Hypothalamus (tissue), 51 donors: Measurements from ENCODE around the gene PRKAG2.

Source experiments
- DNase-seq, 51 donors: peaks; one replicate each; lab custom pipeline; 2025; lab: John Stamatoyannopoulos, UW

PRKAG2 gene

DNA sequence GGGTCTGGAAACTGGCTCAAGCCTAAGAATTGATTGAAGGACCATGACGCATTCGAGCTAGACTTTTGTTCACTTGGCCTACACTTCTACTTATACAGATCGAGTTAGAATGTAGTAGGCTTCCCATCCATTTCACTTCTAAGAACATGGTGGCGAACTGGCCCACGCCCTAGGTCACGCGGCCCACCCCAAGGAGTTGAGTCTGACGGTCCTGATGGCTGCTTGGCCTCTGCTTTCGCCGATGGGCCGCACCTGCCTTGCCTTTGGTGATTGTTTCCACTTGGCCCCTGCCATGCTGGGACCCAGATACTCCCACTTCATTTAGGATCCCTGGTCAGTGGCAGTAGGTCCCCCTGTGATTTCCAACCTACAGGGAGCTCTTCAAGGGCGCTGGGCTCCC, 153.6 kb downstream of the PRKAG2 start:
- DNase-seq: no peak

DNA sequence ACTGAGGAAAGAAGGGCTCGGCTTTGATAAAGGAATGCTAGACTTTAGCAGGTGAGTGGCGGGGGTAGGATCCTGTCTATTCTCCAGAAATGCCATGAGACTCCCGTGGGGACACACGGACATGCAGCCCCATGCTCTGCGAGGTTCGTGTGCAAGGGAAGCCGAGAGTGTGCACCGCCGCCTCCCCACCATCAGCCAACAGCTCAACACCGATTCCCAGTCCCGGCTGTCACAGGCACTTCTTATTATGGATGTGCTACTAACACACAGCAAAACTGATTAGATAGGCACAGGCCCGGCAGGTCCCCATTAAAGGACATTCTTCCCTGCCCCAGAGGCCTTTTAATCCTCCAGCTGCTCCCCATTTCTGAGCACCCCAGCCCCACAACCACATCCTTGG, 154.4 kb downstream of the PRKAG2 start:
- no peak for DNase-seq

DNA sequence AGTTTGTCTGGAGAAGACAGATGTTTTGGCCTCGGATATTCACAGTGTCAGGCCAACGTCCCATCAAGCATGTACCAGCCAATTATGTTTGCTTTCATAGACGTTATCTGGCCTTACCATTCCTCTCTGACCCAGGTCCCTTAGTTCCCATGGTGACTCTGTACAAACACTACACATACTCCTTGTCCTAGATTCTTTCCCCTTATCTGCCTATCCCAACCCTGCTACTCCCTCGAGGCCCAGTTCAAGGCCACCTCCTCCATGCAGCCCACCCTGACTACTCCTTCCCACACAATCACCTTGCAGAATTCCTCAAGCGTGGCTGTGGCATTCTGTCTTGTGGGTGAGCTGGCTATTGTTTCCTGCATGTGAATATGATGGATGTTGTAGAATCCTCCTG, 155.2 kb downstream of the PRKAG2 start:
- no peak for DNase-seq

DNA sequence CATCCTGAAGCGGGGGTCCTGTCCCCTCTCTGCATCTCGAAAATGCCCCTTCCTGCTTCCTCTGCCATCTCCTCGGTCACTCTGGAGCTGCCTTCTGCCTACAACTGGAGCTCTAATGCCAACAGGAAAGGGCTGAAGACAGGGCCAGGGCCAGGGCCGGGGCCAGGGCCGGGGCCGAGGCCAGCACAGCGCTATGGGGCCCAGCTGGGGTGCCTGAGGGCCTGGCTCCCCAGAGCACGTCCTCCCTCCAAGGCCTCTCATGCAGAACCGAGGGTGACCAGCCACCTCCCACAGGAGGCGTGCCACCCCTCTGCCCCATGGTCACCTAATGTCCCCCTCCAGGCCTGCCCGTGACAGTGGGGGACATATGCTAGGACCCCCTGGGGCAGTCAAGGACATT, 155.7 kb downstream of the PRKAG2 start:
- DNase-seq: no peak

DNA sequence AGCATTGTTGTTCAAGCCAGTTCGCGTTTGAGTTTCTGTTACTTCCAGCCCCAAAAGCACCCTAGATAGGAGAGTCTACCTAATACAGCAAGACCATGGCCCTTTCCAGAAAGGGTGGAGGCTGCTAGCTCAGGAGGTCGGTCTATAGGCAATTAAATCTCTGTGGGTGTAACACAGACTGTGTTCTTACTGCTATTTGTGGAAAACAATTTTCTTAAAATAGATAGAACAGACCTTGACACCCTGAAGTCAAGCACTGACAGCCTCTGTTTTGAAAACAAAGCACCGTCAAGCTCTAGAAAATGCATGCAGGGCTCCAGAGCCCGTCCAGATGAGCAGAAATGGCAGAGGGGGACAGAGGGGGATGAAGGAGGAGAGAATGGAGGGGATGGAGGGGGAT, 156.6 kb downstream of the PRKAG2 start:
- DNase-seq: no peak

DNA sequence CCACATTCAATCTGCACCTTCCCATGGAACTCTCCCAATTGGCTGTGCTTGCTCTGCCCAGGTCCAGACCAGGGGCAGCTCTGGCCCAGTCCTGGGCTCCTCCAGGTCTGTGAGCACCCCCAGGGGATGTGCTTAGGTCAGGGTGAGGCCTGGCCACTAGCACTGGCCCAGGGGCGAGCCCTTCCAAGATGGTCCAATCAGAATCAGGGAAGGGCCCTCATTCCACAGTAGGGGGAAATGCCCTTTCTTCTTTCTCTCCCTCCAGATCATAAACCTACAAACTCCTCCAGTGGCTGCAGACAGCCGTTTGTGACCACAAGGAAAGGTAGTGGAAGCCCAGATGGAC, 157.0 kb downstream of the PRKAG2 start:
- DNase-seq: no peak

DNA sequence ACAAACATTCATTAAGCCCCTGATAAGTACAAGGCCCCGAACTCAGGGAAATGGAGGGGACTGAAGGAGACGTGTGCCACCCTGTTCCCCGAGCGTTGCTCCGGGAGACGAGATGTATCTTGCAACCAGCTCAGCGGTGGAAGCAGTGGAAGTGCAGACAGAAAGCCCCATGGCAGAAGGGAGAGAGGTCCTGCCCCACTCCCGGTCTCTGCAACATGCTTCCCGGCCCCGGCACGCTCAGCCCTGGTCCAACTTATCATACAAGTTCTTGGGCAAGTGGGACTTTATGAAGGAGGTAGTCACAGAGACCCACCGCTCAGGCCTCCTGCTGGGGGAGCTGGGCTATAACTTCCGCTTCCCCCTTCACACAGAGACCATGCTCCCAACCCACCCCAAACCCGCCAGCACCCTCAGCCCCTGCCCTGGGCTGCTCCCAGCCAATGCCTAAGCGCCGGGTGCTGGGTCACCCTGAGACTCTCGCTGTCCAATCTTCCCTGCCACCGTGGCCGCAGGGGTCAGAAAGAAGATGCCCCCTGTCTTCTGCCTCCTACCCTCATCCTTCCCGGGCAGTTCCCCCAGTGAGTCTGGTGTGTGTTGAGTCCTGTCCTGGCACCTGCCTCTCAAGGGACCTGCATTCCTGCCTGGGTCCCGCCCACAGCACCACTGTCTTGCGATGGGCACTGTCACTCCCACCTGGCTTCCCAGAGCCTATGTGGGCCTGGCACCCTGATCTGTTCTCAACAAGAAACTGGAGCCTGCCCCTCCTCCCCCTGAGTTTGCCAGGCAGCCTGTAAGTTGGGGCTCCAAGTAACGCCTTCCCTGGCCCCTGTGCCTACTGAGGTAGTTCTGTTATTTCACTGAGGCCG, 157.7 kb downstream of the PRKAG2 start:
- peak in 1 of 51 donors; percentile 22 for DNase-seq

- DNase-seq: no peak
Observed at GRCh38 chr7:151717918-151718317, 159.0 kb downstream of the PRKAG2 start.

DNA sequence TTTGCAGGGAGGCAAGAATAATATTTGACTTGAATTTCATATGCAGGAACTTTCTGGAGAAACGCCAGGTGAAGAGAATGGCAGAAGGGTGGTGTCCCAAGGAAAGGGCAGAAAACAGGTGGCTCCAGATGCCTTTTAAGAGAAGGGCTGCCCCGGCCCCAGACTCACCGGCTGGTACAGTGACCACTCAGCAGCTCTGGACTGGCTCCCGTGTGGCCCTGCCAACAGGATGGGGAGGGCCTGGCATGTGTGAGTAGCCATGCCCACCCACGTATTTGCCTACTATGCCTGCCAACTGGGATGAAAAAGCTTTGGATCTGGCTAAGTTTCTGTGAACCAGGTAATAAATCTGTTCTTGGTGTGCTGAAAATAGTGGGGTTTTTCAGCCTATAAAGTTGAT, 159.5 kb downstream of the PRKAG2 start:
- DNase-seq: peak in 8 of 51 donors; percentile 11 to 44 (median 24)

DNA sequence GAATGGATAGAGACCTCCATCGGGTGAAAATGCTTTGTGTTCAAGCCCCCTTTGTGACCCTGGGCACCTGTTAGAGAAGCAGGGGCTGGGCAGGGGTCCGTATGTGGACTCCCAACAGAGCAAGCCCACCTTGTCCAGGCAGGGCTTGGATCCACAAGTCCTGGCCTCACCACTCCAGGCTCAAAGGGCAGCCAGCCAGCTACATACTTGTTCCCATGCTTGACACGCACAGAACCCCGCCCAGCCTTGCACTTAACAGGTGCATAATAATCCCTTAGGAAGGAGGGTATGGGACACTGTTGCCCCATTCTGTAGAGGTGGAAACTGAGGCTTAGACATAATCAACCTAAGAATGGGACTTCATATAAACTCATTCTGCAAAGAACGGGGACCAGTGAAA, 160.6 kb downstream of the PRKAG2 start:
- DNase-seq: no peak

GRCh38 chr7:151715666-151716315, 161.1 kb downstream of the PRKAG2 start:
- no peak for DNase-seq

DNA sequence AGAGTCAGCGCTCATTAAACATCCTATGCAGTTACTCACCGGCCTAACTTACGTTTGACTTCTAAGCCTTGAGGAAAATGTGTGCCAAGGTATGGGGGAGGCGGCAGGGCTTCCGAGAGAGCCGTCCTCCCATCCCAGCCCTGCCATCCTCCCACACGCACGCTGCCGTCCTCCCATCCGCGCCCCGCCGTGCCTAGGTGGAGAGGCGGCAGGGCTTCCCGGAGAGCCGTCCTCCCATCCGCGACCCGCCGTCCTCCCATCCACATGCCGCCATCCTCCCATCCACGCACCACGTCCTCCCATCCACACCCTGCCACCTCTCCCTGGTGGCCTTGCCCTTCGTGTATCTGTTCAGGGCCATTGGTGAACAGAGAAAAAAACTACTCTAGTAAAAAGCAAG, 162.7 kb downstream of the PRKAG2 start:
- no peak for DNase-seq

GRCh38 chr7:151712810-151713125, 164.1 kb downstream of the PRKAG2 start:
- DNase-seq: peak in 1 of 51 donors; percentile 20

- DNase-seq: no peak
Observed at GRCh38 chr7:151711906-151712809, 164.8 kb downstream of the PRKAG2 start.

GRCh38 chr7:151711435-151711872, 165.5 kb downstream of the PRKAG2 start:
- DNase-seq: no peak

DNA sequence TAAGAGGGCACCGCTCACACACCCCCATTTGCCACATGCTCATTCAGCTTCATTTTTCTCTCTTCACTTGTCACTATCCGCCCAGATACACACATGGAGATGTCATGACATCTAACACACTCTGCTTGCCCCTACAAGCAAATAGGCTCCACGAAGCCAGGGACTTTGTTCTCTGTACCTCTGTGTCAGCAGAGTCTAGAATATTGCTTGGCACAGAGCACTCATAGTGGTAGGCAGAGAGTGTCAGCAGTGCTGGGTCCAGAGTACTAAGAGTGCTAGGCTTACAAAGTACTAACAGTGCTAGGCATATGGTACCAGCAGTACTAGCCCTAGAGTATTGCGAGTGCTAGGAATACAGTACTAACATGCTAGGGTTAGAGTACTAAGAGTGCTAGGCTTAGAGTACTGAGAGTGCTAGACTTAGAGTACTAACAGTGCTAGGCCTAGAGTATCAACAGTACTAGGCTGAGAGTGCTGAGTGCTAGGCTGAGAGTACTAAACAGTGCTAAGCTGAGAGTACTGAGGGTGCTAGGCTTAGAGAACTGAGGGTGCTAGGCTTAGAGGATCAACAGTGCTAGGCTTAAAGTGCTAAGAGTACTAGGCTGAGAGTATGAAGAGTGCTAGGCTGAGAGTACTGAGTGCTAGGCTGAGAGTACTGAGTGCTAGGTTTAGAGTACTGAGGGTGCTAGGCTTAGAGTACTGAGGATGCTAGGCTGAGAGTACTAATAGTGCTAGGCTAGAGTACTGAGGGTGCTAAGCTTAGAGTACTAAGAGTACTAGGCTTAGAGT, 166.1 kb downstream of the PRKAG2 start:
- DNase-seq: no peak

- DNase-seq: no peak
Observed at GRCh38 chr7:151710121-151710640, 166.7 kb downstream of the PRKAG2 start.

DNA sequence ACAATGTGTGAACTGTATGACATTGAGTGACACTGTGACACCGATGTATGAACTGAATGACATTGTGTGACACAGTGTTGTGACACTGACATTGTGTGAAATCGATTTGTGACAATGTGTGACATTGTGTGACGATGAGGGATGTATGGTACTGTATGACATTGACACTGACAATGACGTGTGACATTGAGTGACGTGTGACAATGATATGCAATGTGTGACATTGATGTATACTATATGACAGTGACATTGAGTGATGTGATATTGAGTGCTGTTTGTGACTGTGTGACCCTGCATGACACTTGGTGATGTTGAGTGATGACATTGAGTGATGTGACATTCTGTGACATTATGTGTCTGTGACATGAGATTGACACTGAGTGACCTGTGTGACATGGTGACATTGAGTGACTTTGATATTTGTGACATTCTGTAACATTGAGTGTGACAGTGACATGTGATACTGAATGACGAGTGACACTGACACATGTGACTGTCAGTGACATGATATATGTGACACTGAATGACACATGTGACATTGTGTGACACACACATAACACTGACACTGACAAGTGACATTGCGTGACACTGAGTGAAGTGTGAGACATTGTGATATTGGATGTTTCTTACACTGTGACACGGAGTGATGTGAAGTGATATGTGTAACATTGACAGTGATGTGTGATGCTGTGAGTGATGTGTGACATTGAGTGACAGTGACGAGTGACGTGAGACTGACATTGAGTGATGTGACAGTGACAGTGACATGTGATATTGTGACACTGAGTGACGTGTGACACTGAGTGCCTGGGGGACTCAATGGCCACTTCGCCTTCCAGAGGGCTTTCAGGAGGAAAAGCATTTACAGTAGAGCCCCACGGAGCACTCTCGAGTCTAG, 167.5 kb downstream of the PRKAG2 start:
- DNase-seq: no peak

DNA sequence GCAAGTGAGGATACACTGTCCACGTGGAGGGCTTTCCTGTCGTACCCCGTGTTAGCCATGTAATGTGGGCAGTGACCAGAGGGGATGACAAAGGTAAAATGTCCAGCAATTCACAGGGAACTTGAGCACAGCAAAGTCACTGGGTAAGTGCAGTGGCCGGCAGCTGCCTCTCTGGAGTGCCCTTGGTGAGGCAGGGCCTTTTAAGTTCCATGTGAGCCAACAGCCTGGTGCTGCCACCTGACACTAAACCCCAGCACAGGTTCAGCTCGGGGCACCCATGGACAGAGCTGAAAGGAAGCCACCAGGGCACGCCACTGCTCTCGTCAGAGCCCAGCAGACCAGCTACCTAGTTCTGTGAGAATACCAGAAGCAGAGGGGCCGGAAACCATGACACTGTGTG, 168.3 kb downstream of the PRKAG2 start:
- DNase-seq: no peak
